ENCODE measurements around the gene PIK3CB. TPM values are rescaled to one million over a fixed set of nuclear protein-coding genes. Genes with fewer than 3 reads are reported as not detected.

PIK3CB gene
- total RNA-seq, 1 experiment from 2014 or later = 35.6 TPM

Other genes with a start within 250 kb of the PIK3CB start
- gene CEP70, start 240.7 kb downstream of the PIK3CB start, total RNA-seq (2021) = 31.1 and 32.6 TPM in 2 replicates
- 10.0 and 11.0 TPM in 2 replicates for gene FAIM, start 226.2 kb downstream of the PIK3CB start, total RNA-seq (2021)
- gene FOXL2, start 112.2 kb upstream of the PIK3CB start, total RNA-seq (2021) = 0.22 and 0.29 TPM in 2 replicates
- gene FOXL2NB, start 112.3 kb upstream of the PIK3CB start, total RNA-seq (2021) = 0.31 and 0.55 TPM in 2 replicates
- not detected in 2 replicates for gene PRR23A, start 171.3 kb upstream of the PIK3CB start, total RNA-seq (2021)
- not detected in 2 replicates for gene PRR23B, start 186.0 kb upstream of the PIK3CB start, total RNA-seq (2021)
- not detected in 2 replicates for gene PRR23C, start 210.0 kb upstream of the PIK3CB start, total RNA-seq (2021)